Activated CD8-positive, alpha-beta memory T cell treated with anti-CD3 and anti-CD28 coated beads, Interleukin-2, amount 50 U/mL, for 24 hours (primary cell): ENCODE results near the gene ADCY1.
"Not testable (repeated sequence)": the region's sequence is repeated elsewhere in the genome, so short reads cannot be mapped to it uniquely, and the experiment has no call there.

ENCODE experiments used
- DNase-seq: peaks from one replicate; pipeline ENCODE4 v3.0.0-alpha.2; 2020; ENCODE audit errors: extremely low read depth

Gene ADCY1

DNA sequence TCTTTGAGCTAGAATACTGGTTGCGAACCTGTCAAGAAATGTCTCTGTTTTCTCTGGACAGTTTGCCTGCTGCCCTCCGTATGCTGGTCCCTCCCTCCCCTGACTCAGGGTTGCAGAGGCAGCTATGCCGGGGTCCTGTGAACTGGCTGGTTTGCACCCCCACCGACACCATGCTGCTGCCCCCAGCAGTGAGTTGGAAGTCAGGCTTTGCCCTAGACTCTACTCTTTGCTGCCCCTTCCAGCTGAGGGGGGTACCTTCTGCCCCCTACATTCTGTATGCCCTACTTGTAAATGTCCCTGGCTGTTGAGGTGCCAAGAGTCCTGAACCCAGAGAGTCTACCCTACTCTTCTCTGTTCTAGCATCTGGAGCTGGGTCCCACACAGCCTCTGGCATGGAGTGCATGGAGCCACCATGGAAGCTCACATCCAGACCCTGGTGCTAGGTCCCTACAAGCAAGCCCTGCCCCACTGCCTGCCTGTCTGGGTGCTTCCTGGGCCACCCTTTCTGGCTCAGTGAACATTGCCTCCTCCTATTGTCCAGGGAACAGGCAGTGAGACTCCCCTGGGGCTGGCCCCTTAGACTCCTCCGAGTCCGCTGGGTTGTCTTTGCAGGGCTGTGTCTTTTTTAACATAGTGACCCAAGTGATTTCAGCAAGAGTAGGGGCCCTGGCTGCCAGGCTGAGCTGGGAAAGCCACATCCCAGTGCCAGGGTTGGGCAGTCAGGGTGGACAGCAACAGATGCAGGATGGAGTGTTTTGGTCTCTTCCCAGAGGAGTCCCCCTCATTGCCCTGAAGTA lies 138.9 kb downstream of the ADCY1 start:
- DNase-seq, result no peak

- no peak for DNase-seq
Measured at GRCh38 chr7:45713669-45714520, 139.7 kb downstream of the ADCY1 start.

DNA sequence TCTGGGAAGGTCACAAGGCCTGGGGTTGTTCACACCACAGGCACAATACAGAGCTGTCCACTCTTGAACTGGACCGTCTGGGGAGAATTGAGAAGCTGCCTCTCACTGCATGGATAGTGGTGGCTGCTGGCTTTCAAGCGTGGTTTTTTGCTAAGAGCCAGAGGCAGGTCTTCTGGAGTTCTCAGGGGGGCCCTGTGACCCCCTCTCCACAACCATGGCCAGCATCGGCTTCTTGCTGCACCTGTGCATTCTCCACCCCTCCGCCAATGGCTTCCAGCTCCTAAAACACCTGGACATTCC lies 140.3 kb downstream of the ADCY1 start:
- no peak for DNase-seq

DNA sequence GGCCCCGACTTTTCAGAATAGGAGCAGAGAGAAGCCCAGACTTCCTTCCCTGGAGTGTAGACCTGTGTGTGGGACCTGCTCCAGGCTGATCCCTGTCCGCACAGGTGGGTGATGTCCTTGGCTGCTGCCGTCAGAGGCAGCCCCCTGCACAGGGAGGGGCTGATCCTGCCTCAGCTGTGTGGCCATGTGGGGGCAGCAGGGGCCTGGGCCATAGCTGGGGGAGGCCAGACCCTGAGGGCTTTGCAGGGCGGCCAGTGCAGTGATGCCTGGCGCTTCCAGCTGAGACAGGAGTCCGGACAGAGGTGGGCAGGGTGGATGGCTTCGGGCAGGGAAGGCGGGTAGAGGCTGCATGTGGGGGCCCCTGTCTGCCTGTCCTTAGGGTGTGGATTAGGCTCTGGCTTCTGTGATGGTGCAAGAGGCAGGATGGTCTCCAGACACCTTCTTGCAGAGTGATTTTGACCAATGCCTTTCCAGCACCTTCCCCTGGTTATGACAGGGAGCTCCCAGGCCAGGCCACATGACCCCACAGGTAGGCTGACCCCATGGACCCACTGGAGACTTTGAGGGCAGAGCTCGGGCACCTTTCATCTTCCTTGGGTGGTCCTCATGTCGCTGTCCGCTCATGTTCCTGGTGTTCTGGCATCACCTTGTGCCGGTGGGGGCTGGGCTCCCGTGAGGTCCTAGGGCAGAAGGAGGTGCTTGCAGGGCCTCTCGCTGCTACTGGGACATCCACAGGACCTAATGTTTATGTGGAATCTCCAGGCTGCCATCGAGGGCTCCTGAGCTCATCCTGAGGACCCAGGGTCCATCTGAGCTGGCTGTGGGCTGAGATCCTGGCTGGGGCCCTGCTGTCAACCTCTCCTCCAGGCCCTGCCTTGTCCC lies 141.5 kb downstream of the ADCY1 start:
- DNase-seq, result no peak

- no peak for DNase-seq
Measured at GRCh38 chr7:45716380-45717203, 142.4 kb downstream of the ADCY1 start.

GRCh38 chr7:45717537-45718235 lies 143.5 kb downstream of the ADCY1 start:
- DNase-seq, result no peak

- no peak for DNase-seq
Measured at GRCh38 chr7:45718464-45719330, 144.5 kb downstream of the ADCY1 start.

DNA sequence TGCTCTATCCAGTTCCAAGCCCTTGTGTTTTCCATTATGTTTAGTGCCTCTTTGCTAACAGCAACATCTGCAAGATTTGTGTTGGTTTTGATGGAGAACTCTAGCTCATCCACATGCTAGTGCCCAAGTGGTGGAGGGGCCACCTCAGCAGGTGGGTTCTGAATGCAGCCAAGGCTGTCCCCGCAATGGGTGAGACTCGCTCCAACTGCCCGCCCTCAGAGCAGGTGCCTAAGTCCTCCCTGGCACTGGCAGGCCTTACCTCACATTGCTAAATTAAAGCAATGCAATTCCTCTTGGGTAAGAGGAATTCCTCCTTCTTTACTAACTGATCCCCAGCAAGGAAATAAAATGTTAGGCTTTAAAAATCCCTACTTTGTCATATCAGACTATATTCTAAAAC lies 146.8 kb downstream of the ADCY1 start:
- DNase-seq, result no peak

- no peak for DNase-seq
Measured at GRCh38 chr7:45721686-45722598, 147.8 kb downstream of the ADCY1 start.

- DNase-seq, result not testable (repeated sequence)
Measured at GRCh38 chr7:45725231-45725630, 151.1 kb downstream of the ADCY1 start.

DNA sequence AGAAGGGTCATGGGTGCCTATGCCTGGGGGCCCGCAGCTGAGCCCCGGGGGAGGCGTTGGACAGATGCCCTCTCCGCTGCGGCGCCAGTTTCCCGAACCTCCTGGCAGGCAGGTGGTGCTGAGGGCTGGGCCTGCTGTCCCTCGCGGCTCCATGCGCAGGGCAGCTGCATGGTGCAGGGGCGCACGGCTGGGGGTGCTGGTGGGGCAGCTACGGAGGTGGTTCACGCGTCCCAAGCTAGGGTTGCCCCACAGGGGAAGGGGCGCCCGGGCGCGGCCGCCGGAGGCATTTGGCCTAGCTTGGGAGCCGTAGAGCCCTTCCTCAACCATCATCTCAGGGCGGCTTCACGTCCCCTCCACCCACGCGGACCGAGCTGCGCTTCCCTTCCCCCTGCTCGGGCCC lies 152.7 kb downstream of the ADCY1 start:
- DNase-seq, result no peak

GRCh38 chr7:45731692-45732443 lies 157.7 kb downstream of the ADCY1 start:
- DNase-seq, result not testable (repeated sequence)

- not testable (repeated sequence) for DNase-seq
Measured at GRCh38 chr7:45738920-45739319, 164.8 kb downstream of the ADCY1 start.

DNA sequence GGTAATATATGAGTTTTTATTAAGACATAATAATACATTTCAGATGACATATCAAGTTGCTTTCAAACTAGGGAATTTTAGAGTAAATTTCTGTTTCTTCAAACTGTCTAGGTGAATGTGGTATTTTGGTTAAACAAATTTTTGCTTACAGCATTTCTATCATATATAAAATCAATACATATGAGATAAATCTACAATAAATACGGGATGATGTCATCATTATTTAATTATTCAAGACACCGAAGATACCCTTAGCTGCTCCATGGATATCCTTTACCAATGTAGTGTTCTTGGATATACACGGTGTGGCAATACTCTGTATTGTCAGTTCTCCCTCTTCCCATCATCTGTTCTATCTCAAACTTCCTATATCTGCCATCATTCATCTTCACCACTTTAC lies 166.4 kb downstream of the ADCY1 start:
- DNase-seq, result not testable (repeated sequence)

DNA sequence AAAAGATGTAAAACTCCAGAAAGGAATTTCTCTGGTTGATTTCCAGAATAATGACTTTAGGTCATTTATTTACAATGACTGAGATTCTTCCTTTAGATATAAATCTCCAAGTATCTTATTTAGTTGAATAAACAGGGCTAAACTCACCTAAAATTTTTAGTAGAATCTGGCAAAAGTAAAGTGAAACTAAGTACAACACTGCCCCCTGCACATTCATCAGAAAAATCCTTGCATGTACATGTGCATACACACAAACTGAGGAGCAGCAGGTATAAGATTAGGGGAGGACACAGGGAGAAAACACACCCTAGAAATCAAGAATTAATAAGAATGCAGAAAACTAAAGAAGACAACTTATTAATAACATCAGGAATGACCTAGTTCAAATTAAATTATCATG lies 174.8 kb downstream of the ADCY1 start:
- DNase-seq, result not testable (repeated sequence)

GRCh38 chr7:45751352-45751751 lies 177.2 kb downstream of the ADCY1 start:
- not testable (repeated sequence) for DNase-seq

- not testable (repeated sequence) for DNase-seq
Measured at GRCh38 chr7:45756333-45756732, 182.2 kb downstream of the ADCY1 start.

DNA sequence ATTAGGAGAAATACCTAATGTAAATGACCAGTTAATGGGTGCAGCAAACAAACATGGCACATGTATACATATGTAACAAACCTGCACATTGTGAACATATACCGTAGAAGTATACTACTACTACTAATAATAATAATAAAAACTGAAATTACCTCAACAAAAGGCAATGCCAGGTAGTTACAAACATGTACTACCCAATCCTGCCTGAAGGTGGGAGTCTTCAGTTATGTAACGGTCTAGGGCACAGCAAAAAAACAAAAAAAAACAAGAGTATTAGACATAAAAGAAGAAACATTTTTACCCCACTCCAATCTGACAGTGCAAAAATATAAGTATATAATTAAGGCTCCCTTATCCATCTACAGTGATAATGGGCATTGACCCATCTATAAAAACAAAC lies 182.6 kb downstream of the ADCY1 start:
- DNase-seq, result not testable (repeated sequence)
